ENCODE results near the gene IL23R.

Gene IL23R

DNA sequence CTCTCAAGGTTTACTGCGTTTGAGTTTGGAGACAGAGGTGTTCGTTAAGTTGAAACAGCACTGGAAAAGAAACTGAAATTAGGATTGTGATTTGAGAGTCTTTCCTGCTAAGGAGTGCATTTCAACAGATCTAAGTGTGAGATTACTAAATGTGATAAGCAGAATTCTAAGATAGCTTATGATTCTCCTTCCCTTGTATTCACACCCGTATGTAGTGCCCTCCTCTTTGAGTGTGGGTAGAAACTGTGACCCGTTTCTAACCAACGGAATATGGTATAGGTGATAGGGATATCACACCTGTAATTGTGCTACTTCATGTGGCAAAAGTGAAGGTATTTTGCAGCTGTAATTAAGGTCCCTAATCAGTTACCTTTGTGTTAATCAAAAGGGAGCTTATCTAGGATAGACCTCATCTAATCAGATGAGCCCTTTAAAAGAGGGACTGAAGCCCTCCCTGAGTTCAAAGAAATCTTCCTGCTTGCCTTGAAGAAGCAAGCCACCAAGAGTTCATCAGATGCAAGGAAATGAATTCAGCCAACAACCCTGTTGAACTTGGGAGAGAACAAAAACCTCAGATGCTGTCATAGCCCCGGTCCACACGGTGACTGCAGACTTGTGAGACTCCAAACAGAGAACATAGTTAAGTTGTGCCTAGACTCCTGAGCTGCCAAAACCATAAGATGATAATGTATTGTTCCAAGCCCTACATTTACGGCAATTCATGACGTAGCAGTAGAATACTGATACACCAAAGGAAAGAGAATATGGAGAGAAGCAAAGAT, 128.8 kb downstream of the IL23R start:
- DNase-seq (ENCODE audit: low read depth in 1 of 2, low spot score in 1 of 2): no peak

DNA sequence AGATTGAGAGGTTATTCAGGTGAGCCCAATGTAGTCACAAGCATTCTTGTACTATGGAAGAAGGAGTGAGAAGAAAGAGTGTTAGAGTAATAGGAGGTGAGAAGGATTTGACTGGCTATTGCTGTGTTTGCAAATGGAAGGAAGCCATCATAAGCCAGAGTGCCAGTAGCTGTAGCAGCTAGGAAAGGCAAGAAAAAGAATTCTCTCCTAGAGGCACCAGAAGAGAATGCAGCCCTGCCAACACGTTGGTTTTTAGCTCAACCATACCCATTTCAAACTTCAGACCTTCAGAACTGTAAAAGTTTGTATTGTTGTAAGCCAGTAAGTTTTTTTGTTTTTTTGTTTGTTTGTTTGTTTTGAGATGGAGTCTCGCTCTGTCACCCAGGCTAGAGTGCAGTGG, 132.5 kb downstream of the IL23R start:
- no peak for DNase-seq (ENCODE audit: low read depth in 1 of 2, low spot score in 1 of 2)

DNA sequence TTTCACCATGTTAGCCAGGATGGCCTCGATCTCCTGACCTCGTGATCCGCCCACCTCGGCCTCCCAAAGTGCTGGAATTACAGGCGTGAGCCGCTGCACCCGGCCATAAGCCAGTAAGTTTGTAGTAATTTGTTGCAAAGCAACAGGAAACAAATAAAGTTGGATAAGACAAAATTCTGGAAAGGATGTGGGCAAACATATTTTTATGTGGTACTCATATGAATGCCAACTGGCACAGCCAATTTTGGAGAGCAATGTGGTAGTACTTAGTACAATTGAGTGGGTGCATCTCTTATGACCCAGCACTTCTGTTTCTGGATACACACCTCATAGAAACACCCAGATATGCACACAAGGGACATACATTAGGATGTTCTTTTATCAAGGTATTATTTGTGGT, 133.0 kb downstream of the IL23R start:
- DNase-seq (ENCODE audit: low read depth in 1 of 2, low spot score in 1 of 2): no peak

DNA sequence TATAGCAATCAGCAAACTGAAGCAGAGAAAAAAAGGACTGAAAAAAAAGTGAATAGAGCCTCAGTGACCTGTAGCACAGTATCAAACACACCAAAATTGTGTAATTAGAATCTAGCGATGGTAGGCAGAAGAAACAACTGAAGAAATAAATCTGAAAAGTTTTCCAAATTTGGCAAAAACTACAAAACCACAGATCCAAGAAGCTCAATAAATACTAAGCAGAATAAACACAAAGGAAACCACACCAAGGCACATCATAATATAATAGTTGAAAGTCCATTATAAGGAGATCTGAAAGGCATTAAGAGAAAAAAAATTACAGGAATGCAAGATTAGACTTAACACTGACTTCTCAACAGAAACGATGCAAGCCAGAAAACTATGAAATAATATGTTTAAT, 134.3 kb downstream of the IL23R start:
- DNase-seq (ENCODE audit: low read depth in 1 of 2, low spot score in 1 of 2): no peak

DNA sequence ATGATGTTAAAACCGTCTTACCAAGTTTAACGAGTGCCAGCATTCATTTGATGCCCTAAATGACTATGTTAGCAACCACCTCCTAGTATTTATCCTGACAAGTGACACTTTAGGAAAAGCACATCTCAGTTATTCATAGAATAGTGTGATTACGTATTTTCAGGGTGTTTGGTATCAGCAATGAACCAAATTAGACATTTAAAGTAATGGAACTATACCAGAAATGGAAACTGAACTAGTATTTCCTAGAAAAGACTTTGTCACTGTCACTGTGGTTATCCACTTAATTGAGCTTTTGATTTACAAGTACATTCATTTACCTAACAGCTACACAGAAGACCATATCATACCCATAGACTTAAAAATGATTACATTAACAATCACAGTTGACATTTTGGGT, 137.8 kb downstream of the IL23R start:
- DNase-seq (ENCODE audit: low read depth in 1 of 2, low spot score in 1 of 2): no peak

DNA sequence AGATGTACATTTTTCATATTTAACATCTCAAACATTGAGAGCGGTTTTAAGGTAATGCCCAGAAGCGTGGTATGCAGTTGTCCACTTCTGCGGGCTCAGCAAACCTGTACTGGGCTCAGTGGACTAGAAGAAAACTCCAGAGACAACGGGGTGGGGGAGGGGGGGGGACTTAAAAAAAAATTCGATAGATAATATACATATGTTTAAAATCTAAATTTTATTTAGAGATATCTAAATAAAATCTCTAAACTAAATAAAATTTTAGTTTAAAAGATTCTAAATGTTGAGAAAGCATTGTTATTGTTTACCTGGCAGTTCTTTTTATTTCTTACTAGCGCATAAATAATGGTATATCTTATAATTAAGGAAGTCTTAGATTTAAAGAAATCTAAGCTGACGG, 140.3 kb downstream of the IL23R start:
- DNase-seq (ENCODE audit: low read depth in 1 of 2, low spot score in 1 of 2): no peak

DNA sequence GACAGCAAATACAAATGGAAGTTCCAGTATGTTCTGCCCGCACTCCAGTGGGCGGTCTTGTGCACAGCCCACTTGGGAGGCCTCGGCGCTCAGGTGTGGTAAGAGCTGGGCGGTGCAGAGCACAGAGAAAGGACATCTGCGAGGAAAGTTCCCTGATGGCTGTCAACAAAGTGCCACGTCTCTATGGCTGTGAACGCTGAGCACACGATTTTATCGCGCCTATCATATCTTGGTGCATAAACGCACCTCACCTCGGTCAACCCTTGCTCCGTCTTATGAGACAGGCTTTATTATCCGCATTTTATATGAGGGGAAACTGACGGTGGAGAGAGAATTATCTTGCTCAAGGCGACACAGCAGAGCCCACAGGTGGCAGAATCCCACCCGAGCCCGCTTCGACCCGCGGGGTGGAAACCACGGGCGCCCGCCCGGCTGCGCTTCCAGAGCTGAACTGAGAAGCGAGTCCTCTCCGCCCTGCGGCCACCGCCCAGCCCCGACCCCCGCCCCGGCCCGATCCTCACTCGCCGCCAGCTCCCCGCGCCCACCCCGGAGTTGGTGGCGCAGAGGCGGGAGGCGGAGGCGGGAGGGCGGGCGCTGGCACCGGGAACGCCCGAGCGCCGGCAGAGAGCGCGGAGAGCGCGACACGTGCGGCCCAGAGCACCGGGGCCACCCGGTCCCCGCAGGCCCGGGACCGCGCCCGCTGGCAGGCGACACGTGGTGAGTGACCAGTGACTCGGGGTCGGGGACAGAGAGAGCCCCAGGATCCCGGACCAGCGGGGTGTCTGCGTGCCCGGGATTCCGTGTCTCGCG, 141.2 kb downstream of the IL23R start, which contains the start of gene IL12RB2:
IL12RB2 (plus strand) TSS at position 623 of the 810 bp plus-strand sequence. CDS start 12,496 bp downstream, outside the sequence.
- DNase-seq (ENCODE audit: low read depth in 1 of 2, low spot score in 1 of 2): peak in 1 of 2 donors; percentile 34

DNA sequence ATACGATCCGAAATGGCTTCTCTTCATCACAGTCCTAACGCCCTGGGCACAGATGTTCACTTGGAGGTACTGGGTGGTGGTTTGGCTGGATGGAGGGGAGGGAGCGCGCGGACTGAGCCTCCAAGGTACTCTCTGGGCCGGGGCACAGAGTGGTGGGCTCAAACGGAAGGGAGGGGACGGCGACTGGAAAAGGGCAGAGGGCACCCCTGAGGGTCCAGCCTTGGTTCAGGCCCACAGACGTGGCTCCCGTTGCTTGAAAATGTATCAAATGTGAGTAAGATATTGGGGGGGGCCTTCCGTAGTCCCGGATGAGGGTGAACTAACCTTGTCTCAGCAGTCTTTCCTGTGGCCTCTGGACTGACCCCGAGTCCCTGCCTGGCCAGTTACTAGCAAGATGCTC, 141.9 kb downstream of the IL23R start:
- DNase-seq (ENCODE audit: low read depth in 1 of 2, low spot score in 1 of 2): peak in 1 of 2 donors; percentile 12
